Measurements from ENCODE around the gene ZNF155.

DNA sequence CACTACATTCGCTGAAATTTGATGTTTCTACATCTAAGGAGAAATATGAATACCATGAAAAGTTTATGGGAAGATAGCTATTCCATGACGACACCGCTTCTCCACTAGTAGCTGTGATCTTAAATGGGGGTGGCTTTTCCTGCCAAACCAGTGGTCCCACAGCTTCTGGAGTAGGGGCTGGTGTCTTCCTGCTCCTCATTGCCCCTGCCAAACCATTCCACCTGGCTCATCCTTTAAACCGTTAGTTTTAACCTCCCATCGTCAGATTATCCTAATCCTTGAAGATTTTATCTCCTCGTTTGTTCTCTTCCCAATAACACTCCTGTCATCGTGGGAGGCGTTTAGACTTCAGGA is 18.2 kb downstream of the ZNF155 start:
- TF ChIP-seq, protein P1, sequence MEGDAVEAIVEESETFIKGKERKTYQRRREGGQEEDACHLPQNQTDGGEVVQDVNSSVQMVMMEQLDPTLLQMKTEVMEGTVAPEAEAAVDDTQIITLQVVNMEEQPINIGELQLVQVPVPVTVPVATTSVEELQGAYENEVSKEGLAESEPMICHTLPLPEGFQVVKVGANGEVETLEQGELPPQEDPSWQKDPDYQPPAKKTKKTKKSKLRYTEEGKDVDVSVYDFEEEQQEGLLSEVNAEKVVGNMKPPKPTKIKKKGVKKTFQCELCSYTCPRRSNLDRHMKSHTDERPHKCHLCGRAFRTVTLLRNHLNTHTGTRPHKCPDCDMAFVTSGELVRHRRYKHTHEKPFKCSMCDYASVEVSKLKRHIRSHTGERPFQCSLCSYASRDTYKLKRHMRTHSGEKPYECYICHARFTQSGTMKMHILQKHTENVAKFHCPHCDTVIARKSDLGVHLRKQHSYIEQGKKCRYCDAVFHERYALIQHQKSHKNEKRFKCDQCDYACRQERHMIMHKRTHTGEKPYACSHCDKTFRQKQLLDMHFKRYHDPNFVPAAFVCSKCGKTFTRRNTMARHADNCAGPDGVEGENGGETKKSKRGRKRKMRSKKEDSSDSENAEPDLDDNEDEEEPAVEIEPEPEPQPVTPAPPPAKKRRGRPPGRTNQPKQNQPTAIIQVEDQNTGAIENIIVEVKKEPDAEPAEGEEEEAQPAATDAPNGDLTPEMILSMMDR (IDR thresholded peaks at IDR 0.05; ENCODE audit: borderline replicate concordance, extremely low read depth, low read length, poor library complexity, severe bottlenecking), result no peak
- TF ChIP-seq EZH2 (IDR thresholded peaks at IDR 0.05; ENCODE audit: borderline replicate concordance, low read depth, low read length, severe bottlenecking), result no peak

All from DND-41 (cell line).